GM18505 (cell line): Measurements from ENCODE around the gene ZNF763.
"Not testable (repeated sequence)": the region's sequence is repeated elsewhere in the genome, so short reads cannot be mapped to it uniquely, and the experiment has no call there.

Experiments used
- ATAC-seq: cut with Tn5 transposase; IDR thresholded peaks from one replicate; pipeline ENCODE4 v1.9.1; 2021; ENCODE audit not compliant: unreplicated experiment
- POLR2A ChIP-seq: IDR thresholded peaks from 4 replicates; pipeline ENCODE4 v1.6.1; 2011; ENCODE audit warnings: borderline replicate concordance; ENCODE audit not compliant: insufficient read depth, insufficient read length; ENCODE audit errors: extremely low read depth

The ZNF763 gene

GRCh38 chr19:11949201-11949600 is 15.6 kb upstream of the ZNF763 start:
- TF ChIP-seq POLR2A = no peak
- no peak for ATAC-seq

GRCh38 chr19:11949614-11950080 is 15.2 kb upstream of the ZNF763 start:
- not testable (repeated sequence) for ATAC-seq

GRCh38 chr19:11950312-11950711 is 14.5 kb upstream of the ZNF763 start:
- no peak for TF ChIP-seq POLR2A
- no peak for ATAC-seq

GRCh38 chr19:11963566-11964355 is 1.1 kb upstream of the ZNF763 start:
- TF ChIP-seq POLR2A = no peak
- ATAC-seq = no peak

- no peak for TF ChIP-seq POLR2A
- no peak for ATAC-seq
Measured at GRCh38 chr19:11964496-11964857, 363 bp upstream of the ZNF763 start.

GRCh38 chr19:11970174-11970573 is 5.3 kb downstream of the ZNF763 start:
- no peak for TF ChIP-seq POLR2A
- no peak for ATAC-seq

- ATAC-seq = no peak
- no peak for TF ChIP-seq POLR2A
Measured at GRCh38 chr19:11971041-11971440, 6.2 kb downstream of the ZNF763 start.

GRCh38 chr19:11973019-11973810 is 8.4 kb downstream of the ZNF763 start:
- no peak for TF ChIP-seq POLR2A
- no peak for ATAC-seq

GRCh38 chr19:11978492-11979100 is 13.8 kb downstream of the ZNF763 start:
- ATAC-seq = no peak

GRCh38 chr19:11979527-11979926 is 14.7 kb downstream of the ZNF763 start:
- no peak for ATAC-seq

More at GRCh38 chr19:11978492-11979100, 13.8 kb downstream of the ZNF763 start:
- TF ChIP-seq POLR2A = no peak

GRCh38 chr19:11982526-11982925 is 17.7 kb downstream of the ZNF763 start:
- ATAC-seq = no peak
- no peak for TF ChIP-seq POLR2A

More at GRCh38 chr19:11979527-11979926, 14.7 kb downstream of the ZNF763 start:
- TF ChIP-seq POLR2A = no peak

- no peak for TF ChIP-seq POLR2A
- no peak for ATAC-seq
Measured at GRCh38 chr19:11984986-11985385, 20.1 kb downstream of the ZNF763 start.

- no peak for TF ChIP-seq POLR2A
- ATAC-seq = no peak
Measured at GRCh38 chr19:11986754-11987153, 21.9 kb downstream of the ZNF763 start.
